HCT116 (cell line): ENCODE measurements around the gene CFAP97D2. TPM values are rescaled to one million over a fixed set of nuclear protein-coding genes. Genes with fewer than 3 reads are reported as not detected.

Experiments
- ATAC-seq: fragments of 200-7000 bp; cut with Tn5 transposase; 2 replicates; pipeline ENCODE4 v1.9.1; 2020; ENCODE audit warnings: mild to moderate bottlenecking, moderate library complexity
- BruUV-seq: library from RNA; stranded (reverse); fragments of 400-500 nt; replicated peaks from 2 replicates; lab custom pipeline; 2021; lab: Mats Ljungman, UMichigan
- CTCF ChIA-PET: fragments of 300-600 bp; sonication (Branson Sonifier 250); formaldehyde crosslinking; loops from one replicate; lab custom pipeline; 2021; ENCODE audit warnings: antibody characterized with exemption; lab: Charles Lee
- POLR2A ChIA-PET: fragments of 300-600, 350-600 bp; sonication (Branson Sonifier 250); formaldehyde crosslinking; loops from one replicate; lab custom pipeline; 2021; ENCODE audit warnings: antibody characterized with exemption; lab: Charles Lee
- RAD21 ChIA-PET, 2 experiments: fragments of 300-600 bp; sonication (Branson Sonifier 250); formaldehyde crosslinking; loops; one replicate each; lab custom pipeline; 2023; ENCODE audit warnings: low total read pairs in 2 of 2; ENCODE audit not compliant: uncharacterized antibody in 2 of 2, unreplicated experiment in 2 of 2, low non-redundant PET in 1 of 2; lab: Charles Lee
- DNase-seq: peaks from one replicate; pipeline ENCODE4 v3.0.0-alpha.2; 2010; ENCODE audit warnings: low read depth, low spot score
- H2AFZ ChIP-seq: fragments of 200-600 bp; shearing (Covaris generic), sonication (generic); 2 replicates; pipeline ENCODE4 v1.6.1; 2017; ENCODE audit warnings: low read depth, mixed run types, mixed read lengths, antibody characterized with exemption, low read length; ENCODE audit not compliant: poor library complexity, severe bottlenecking
- H3K27ac ChIP-seq: 2 replicates; pipeline ENCODE4 v1.5.1; 2012; ENCODE audit warnings: low read depth, low read length
- H3K27me3 ChIP-seq: fragments of 200-600 bp; sonication (generic); 2 replicates; pipeline ENCODE4 v1.6.1; 2016; ENCODE audit warnings: mixed run types, low read length, mixed read lengths; ENCODE audit not compliant: insufficient read depth
- H3K36me3 ChIP-seq, 2 experiments: fragments of 200-500 bp in 1 of 2; fragments of 200-600 bp in 1 of 2; sonication (Bioruptor generic) in 1 of 2; sonication (generic) in 1 of 2; 2 replicates each; pipeline versions ENCODE4 v1.5.1 to v1.6.1; 2014 to 2016; ENCODE audit warnings: low read length in 2 of 2, inconsistent platforms in 1 of 2, mixed read lengths in 1 of 2, mixed run types in 1 of 2; ENCODE audit not compliant: insufficient read depth in 2 of 2, control insufficient read depth in 1 of 2
- H3K4me1 ChIP-seq, 2 experiments: fragments of 200-600 bp in 1 of 2; sonication (generic) in 1 of 2; 2 replicates each; pipeline versions ENCODE4 v1.5.1 to v1.6.1; 2012 to 2017; ENCODE audit warnings: low read length in 2 of 2, inconsistent platforms in 1 of 2, mild to moderate bottlenecking in 1 of 2, mixed read lengths in 1 of 2, mixed run types in 1 of 2, moderate library complexity in 1 of 2; ENCODE audit not compliant: insufficient read depth in 2 of 2, control insufficient read depth in 1 of 2
- H3K4me2 ChIP-seq: fragments of 200-600 bp; sonication (generic); 2 replicates; pipeline ENCODE4 v1.6.1; 2017; ENCODE audit warnings: mixed run types, low read length, mixed read lengths
- H3K4me3 ChIP-seq, 2 experiments: fragments of 200-600 bp in 1 of 2; sonication (generic) in 1 of 2; replicated peaks in 1 of 2; 2 replicates each; pipeline ENCODE4 v1.5.1; 2011 to 2016; ENCODE audit warnings: low read length in 2 of 2, control low read depth in 1 of 2, low read depth in 1 of 2, mild to moderate bottlenecking in 1 of 2, mixed read lengths in 1 of 2, mixed run types in 1 of 2
- H3K79me2 ChIP-seq: fragments of 200-600 bp; sonication (generic); 2 replicates; pipeline ENCODE4 v1.6.1; 2017; ENCODE audit warnings: mild to moderate bottlenecking, mixed run types, low read length, moderate library complexity, mixed read lengths; ENCODE audit not compliant: insufficient read depth
- H3K9ac ChIP-seq: fragments of 200-600 bp; sonication (generic); 2 replicates; pipeline ENCODE4 v1.6.1; 2016; ENCODE audit warnings: low read length, mixed read lengths
- H3K9me2 ChIP-seq: fragments of 200-600 bp; sonication (generic), shearing (Covaris generic); 2 replicates; pipeline ENCODE4 v1.6.1; 2017; ENCODE audit warnings: mixed run types, mild to moderate bottlenecking, moderate library complexity; ENCODE audit not compliant: insufficient read depth
- H3K9me3 ChIP-seq, 2 experiments: fragments of 200-500 bp in 1 of 2; fragments of 200-600 bp in 1 of 2; sonication (Bioruptor generic) in 1 of 2; sonication (generic) in 1 of 2; 2 replicates each; pipeline ENCODE4 v1.6.1; 2014 to 2017; ENCODE audit warnings: low read length in 2 of 2, mixed read lengths in 2 of 2, inconsistent platforms in 1 of 2, low read depth in 1 of 2, mild to moderate bottlenecking in 1 of 2, mixed run types in 1 of 2, moderate library complexity in 1 of 2; ENCODE audit not compliant: control insufficient read depth in 1 of 2, insufficient read depth in 1 of 2
- H4K20me1 ChIP-seq: fragments of 200-600 bp; sonication (generic), shearing (Covaris generic); 2 replicates; pipeline ENCODE4 v1.6.1; 2017; ENCODE audit warnings: mixed run types, mild to moderate bottlenecking, moderate library complexity; ENCODE audit not compliant: insufficient read depth
- ATF3 ChIP-seq: IDR thresholded peaks from 2 replicates; pipeline ENCODE4 v1.6.1; 2012
- CBX3 ChIP-seq: IDR thresholded peaks from 2 replicates; pipeline ENCODE4 v1.6.1; 2012; ENCODE audit warnings: low read depth
- CEBPB ChIP-seq: IDR thresholded peaks from 2 replicates; pipeline ENCODE4 v1.6.1; 2012; ENCODE audit warnings: low read depth
- ELF1 ChIP-seq: IDR thresholded peaks from 2 replicates; pipeline ENCODE4 v1.6.1; 2012; ENCODE audit warnings: low read depth, borderline replicate concordance
- EZH2 ChIP-seq: fragments of 200-600 bp; sonication (generic); IDR thresholded peaks from 2 replicates; pipeline ENCODE4 v1.6.1; 2017; ENCODE audit warnings: antibody characterized with exemption, mixed run types
- EZH2phosphoT487 ChIP-seq: fragments of 200-600 bp; IDR thresholded peaks from 2 replicates; pipeline ENCODE4 v1.6.1; 2018; ENCODE audit warnings: antibody characterized with exemption, borderline replicate concordance
- FOSL1 ChIP-seq: IDR thresholded peaks from 2 replicates; pipeline ENCODE4 v1.6.1; 2012; ENCODE audit warnings: low read depth
- JUND ChIP-seq: IDR thresholded peaks from 2 replicates; pipeline ENCODE4 v1.6.1; 2012
- POLR2A ChIP-seq: IDR thresholded peaks from 2 replicates; pipeline ENCODE4 v1.7.0; 2011; ENCODE audit warnings: borderline replicate concordance; ENCODE audit not compliant: insufficient read depth, insufficient read length; ENCODE audit errors: extremely low read depth
- RAD21 ChIP-seq: IDR thresholded peaks from 2 replicates; pipeline ENCODE4 v1.6.1; 2012; ENCODE audit warnings: low read depth, mild to moderate bottlenecking
- SIN3A ChIP-seq: IDR thresholded peaks from 2 replicates; pipeline ENCODE4 v1.6.1; 2012; ENCODE audit warnings: low read depth
- SP1 ChIP-seq: IDR thresholded peaks from 2 replicates; pipeline ENCODE4 v1.6.1; 2012; ENCODE audit warnings: low read depth
- SRF ChIP-seq: IDR thresholded peaks from 2 replicates; pipeline ENCODE4 v1.6.1; 2012; ENCODE audit warnings: low read depth
- TCF7L2 ChIP-seq: IDR thresholded peaks from 2 replicates; pipeline ENCODE4 v1.7.0; 2011; ENCODE audit warnings: borderline replicate concordance, inconsistent platforms; ENCODE audit not compliant: insufficient read depth, insufficient read length; ENCODE audit errors: extremely low read depth
- ZFX ChIP-seq: fragments of 450-650 bp; IDR thresholded peaks from 2 replicates; pipeline ENCODE4 v1.6.1; 2017
- ZNF274 ChIP-seq: fragments of 200-500 bp; sonication (Bioruptor generic); IDR thresholded peaks from 2 replicates; pipeline ENCODE4 v1.6.1; 2014; ENCODE audit warnings: mild to moderate bottlenecking, low read depth, low read length, inconsistent platforms
- intact Hi-C: fragments of 100-400 bp; cut with micrococcal nuclease; formaldehyde crosslinking; loops from 2 replicates; pipeline ENCODE4 v1.10.0; 2022
- total RNA-seq: library from RNA; stranded (reverse); gene quantifications from one replicate; pipeline ENCODE4 v1.2.1, GENCODE V29; 2021; ENCODE audit not compliant: unreplicated experiment
- TF ChIP-seq, protein P1 (sequence below): IDR thresholded peaks from 2 replicates; pipeline ENCODE4 v1.6.1; 2011; ENCODE audit warnings: mild to moderate bottlenecking, low read length, moderate library complexity; ENCODE audit not compliant: insufficient replicate concordance; ENCODE audit errors: extremely low read depth

The CFAP97D2 gene
- total RNA-seq, 1 experiment from 2014 or later = not detected

DNA sequence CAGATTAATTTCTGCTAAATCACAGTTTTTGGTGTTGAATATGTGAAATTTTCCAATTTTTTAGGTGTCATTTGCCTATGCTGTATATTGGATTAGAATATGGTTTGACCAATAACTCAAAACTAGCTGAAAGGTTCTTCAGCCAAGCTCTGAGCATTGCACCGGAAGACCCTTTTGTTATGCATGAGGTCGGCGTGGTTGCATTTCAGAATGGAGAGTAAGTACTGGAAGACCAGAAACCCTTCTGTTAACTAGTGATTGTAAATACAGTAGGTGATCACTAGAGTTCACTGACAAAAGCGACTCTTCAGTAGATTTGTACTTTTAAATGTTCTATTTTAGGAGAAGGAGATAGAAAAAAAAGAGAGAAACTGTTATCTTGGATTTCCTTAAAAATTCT, 78.0 kb downstream of the CFAP97D2 start:
- no peaks in the 10 kb centered on the region for H3K4me1 ChIP-seq
- no peaks in the 10 kb centered on the region for H3K9me3 ChIP-seq
- ChIA-PET RAD21 (no interaction called here), POLR2A (no interaction called here), CTCF (no interaction called here)
- H3K79me2 ChIP-seq = 0 out of 2 replicates have a peak, but pooled peaks cover 3% of the 10 kb centered on the region
- H3K4me3 ChIP-seq = no peak overlapping the region
- no peaks in the 10 kb centered on the region for H3K9me2 ChIP-seq
- no peak overlapping the region for H2AFZ ChIP-seq
- H4K20me1 ChIP-seq = 0 out of 2 replicates have a peak, but pooled peaks cover 2% of the 10 kb centered on the region
- TF ChIP-seq ATF3 = no peak
- no peak for TF ChIP-seq EZH2phosphoT487
- TF ChIP-seq RAD21 = no peak
- TF ChIP-seq CEBPB = no peak
- no peak for TF ChIP-seq SIN3A
- TF ChIP-seq SP1 = no peak
- no peak for TF ChIP-seq TCF7L2
- intact Hi-C loops = no loop called here
- ATAC-seq (no peak), DNase-seq (no peak)
- H3K27ac ChIP-seq = no peak overlapping the region
- peaks cover 31 to 55% of the 10 kb centered on the region in 2 experiments for H3K36me3 ChIP-seq
- BruUV-seq = no TSS peak
- no peaks in the 10 kb centered on the region for H3K27me3 ChIP-seq
- no peak overlapping the region for H3K9ac ChIP-seq
- no peak overlapping the region for H3K4me2 ChIP-seq

DNA sequence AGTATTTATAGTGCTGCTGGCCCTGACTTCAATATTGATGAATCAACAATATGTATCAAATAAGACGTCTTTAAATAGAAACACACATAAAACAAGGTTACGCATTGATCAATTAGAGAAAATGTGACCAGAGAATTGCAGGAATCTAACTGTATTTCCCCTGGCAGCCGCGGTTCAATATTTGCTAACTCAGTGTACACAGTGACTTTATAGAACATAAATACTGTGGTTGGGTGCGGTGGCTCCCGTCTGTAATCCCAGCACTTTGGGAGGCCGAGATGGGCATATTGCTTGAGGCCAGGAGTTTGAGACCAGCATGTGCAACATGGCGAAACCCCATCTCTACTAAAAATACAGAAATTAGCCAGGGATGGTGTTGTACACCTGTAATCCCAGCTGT, 79.5 kb downstream of the CFAP97D2 start:
- H3K27ac ChIP-seq = no peak overlapping the region
- 0 out of 2 replicates have a peak, but pooled peaks cover 2% of the 10 kb centered on the region for H4K20me1 ChIP-seq
- ChIA-PET RAD21 (no interaction called here), POLR2A (no interaction called here), CTCF (interaction anchor here (0.6 kb wide), 1 partner anchor 810 kb away, joined by 3 read pairs; no protein-coding TSS in a partner anchor)
- no peaks in the 10 kb centered on the region for H3K4me1 ChIP-seq
- no peak for ATAC-seq
- H3K9me3 ChIP-seq = no peaks in the 10 kb centered on the region
- 0 out of 2 replicates have a peak, but pooled peaks cover 2% of the 10 kb centered on the region for H3K79me2 ChIP-seq
- no peak overlapping the region for H3K4me2 ChIP-seq
- no peak for DNase-seq
- no peak overlapping the region for H2AFZ ChIP-seq
- H3K9me2 ChIP-seq = no peaks in the 10 kb centered on the region
- no peaks in the 10 kb centered on the region for H3K27me3 ChIP-seq
- no peak overlapping the region for H3K4me3 ChIP-seq
- no peak overlapping the region for H3K9ac ChIP-seq
- BruUV-seq = no TSS peak
- H3K36me3 ChIP-seq = peaks cover 41 to 65% of the 10 kb centered on the region in 2 experiments
- intact Hi-C loops = no loop called here
- TF ChIP-seq SRF (no peak), POLR2A (no peak), JUND (no peak), SIN3A (no peak), FOSL1 (no peak), ELF1 (no peak), ZFX (no peak), SP1 (no peak), RAD21 (no peak), ZNF274 (no peak), EZH2phosphoT487 (no peak), CBX3 (no peak), EZH2 (no peak)
- TF ChIP-seq, protein P1, sequence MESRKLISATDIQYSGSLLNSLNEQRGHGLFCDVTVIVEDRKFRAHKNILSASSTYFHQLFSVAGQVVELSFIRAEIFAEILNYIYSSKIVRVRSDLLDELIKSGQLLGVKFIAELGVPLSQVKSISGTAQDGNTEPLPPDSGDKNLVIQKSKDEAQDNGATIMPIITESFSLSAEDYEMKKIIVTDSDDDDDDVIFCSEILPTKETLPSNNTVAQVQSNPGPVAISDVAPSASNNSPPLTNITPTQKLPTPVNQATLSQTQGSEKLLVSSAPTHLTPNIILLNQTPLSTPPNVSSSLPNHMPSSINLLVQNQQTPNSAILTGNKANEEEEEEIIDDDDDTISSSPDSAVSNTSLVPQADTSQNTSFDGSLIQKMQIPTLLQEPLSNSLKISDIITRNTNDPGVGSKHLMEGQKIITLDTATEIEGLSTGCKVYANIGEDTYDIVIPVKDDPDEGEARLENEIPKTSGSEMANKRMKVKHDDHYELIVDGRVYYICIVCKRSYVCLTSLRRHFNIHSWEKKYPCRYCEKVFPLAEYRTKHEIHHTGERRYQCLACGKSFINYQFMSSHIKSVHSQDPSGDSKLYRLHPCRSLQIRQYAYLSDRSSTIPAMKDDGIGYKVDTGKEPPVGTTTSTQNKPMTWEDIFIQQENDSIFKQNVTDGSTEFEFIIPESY = no peak
